ENCODE measurements around the gene ZBTB11.
"Not testable (repeated sequence)": the region's sequence is repeated elsewhere in the genome, so short reads cannot be mapped to it uniquely, and the experiment has no call there.

Gene ZBTB11

DNA sequence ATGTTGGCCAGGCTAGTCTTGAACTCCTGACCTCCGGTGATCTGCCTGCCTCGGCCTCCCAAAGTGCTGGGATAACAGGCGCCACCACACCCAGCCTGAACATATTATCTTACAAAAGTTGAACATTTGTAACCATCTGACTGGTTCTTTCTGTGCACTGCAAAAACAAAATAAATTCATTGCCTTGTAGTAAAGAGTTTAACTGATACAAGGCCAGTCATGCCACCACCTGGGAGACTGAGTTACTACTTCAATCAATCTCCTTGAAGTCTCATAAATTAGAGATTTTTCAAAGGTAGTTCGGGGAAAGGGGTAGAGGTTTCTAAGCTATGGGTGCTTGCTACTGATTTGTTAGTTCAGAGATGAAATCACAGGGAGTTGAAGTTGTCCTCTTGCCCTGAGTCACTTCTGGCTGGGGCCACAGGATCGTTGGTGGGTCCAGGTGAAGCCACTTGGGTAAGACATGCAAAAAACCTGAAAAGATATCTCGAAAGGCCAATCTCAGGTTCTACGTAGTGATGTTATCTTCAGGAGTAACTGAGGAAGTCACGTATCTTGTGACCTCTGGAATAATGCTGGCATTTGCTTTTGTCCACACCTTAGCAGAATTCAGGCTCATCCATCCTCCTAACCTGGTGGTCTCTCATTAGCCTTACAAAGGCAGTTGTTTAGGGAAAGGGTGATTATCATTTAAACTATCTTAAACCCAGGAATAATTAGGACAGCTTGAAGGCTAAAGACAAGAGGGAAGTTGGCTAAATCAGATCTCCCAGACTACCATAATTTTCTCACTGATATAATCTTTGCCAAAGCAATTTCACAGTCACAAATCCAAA lies 33.7 kb downstream of the ZBTB11 start:
- DNase-seq (ENCODE audit: low read depth in 2 of 2) = no peak

- DNase-seq (ENCODE audit: low read depth in 2 of 2) = no peak
These were observed 34.5 kb downstream of the ZBTB11 start for GRCh38 chr3:101642441-101642840.

DNA sequence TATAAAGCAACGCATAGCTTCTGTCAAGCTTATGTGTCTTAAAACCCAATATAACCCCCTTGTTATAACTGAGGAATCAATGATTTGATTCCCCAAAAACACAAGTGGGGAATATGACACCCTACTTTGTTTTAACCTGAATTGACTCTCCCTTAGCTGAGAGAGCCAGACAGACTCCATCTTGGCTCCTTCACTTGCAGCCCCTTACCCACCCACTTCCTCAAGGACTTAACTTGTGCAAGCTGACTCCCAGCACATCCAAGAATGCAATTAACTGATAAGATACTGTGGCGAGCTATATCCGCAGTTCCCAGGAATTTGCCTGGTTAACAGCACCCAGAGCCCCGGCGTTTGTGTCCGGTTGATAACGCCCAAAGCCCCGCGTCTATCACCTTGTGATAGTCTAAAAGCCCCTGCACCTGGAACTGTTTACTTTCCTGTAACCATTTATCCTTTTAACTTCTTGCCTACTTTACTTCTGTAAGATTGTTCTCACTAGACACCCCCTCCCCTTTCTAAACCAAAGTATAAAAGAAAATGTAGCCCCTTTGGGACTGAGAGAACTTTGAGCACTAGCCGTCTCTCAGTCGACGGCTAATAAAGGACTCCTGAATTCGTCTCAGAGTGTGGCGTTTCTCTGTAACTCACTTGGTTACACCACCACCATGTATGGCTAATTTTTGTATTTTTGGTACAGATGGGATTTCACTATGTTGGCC lies 35.4 kb downstream of the ZBTB11 start:
- not testable (repeated sequence) for DNase-seq (ENCODE audit: low read depth in 2 of 2)

GRCh38 chr3:101640256-101640655 lies 36.7 kb downstream of the ZBTB11 start:
- DNase-seq (ENCODE audit: low read depth in 2 of 2) = no peak

DNA sequence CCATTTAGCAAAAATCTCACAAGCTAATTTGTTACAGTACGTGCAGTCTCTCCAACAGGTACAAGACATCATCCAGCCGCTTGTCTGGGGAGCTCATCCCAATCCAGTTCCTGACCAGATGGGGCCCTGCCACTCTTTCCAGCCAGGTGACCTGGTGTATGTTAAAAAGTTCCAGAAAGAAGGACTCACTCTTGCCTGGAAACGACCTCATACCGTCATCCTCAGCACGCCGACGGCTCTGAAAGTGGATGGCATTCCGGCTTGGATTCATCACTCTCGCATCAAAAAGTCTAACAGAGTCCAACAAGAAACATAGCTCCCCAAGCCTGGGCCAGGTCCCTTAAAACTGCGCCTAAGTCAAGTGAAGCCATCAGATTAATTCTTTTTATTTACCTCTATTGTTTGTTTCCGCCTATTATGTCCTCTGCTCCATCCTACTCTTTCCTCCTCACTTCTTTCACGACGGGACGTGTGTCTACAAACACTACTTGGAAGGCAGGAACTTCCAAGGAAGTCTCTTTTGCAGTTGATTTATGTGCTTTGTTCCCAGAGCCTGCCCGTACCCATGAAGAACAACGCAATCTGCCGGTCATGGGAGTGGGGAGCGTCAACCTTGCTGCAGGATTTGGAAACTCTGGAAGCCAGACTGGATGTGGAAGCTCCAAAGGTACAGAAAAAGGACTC lies 37.5 kb downstream of the ZBTB11 start:
- DNase-seq (ENCODE audit: low read depth in 2 of 2) = no peak

DNA sequence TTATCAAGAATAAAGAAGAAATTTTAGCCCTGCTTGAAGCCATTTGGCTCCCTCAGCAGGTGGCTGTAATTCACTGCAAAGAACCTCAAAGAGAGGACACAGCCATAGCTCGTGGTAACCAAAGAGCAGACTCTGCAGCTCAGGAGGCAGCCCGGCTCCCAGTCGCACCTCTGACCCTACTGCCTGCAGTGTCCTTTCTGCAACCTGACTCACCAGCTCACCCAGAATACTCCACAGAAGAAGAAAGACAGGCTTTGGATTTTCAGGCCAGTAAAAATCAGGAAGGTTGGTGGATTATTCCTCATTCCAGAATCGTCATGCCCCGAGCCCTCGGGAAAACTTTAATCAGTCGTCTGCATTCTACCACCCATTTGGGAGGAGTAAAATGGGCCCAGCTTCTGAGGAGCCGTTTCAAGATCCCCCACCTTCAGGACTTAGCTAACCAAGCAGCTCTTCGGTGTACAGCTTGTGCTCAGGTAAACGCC lies 38.6 kb downstream of the ZBTB11 start:
- no peak for DNase-seq (ENCODE audit: low read depth in 2 of 2)

- DNase-seq (ENCODE audit: low read depth in 2 of 2) = no peak
These were observed 39.5 kb downstream of the ZBTB11 start for GRCh38 chr3:101637451-101637850.

DNA sequence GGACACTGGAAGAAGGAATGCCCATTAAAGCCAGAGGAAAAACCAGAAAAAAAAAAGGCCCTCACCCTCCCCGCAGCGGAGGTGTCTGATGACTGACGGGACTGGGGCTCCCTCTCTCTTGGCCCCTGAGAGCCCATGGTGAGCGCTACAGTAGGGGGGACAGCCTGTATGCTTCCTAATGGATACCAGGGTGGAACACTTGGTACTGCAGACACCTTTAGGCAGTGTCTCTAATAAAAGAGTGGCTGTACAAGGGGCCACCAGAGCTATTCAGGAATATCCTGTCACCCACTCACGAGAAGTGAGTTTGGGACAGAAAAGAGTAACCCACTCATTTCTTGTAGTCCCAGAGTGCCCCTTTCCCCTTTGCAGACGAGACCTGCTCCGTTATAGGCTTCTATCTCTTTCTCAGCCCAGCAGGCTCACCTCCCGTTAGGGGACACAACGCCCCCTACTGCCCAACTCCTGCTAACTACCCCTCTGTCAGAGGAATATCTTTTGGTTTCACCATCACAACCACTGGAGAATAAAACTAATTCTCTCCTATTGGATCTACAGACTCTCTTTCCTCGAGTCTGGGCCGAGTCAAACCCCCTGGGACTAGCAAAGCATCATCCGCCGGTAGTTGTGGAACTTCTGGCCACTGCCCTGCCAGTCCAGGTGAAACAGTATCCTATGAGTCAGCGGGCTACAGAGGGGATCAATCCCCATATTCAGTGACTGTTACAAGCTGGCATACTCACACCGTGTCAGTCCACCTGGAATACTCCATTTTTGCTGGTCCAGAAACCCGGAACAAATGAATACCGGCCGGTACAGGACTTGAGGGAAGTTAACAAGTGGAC lies 40.8 kb downstream of the ZBTB11 start:
- DNase-seq (ENCODE audit: low read depth in 2 of 2) = peak; percentile 35 to 43

DNA sequence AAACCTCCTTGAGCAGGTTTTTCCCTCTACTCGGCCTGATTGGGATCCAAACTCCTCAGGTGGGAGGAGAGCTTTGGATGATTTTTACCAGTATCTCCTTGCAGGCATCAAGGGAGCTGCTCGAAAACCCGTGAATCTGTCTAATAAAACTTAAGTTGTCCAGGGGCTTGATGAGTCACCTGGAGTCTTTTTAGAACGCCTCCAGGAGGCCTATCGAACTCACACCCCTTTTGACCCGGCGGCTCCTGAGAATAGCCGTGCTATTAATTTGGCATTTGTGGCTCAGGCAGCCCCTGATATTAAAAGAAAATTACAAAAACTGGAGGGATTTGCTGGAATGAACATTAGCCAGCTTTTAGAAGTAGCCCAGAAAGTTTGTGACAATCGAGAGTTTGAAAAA lies 41.6 kb downstream of the ZBTB11 start:
- no peak for DNase-seq (ENCODE audit: low read depth in 2 of 2)

DNA sequence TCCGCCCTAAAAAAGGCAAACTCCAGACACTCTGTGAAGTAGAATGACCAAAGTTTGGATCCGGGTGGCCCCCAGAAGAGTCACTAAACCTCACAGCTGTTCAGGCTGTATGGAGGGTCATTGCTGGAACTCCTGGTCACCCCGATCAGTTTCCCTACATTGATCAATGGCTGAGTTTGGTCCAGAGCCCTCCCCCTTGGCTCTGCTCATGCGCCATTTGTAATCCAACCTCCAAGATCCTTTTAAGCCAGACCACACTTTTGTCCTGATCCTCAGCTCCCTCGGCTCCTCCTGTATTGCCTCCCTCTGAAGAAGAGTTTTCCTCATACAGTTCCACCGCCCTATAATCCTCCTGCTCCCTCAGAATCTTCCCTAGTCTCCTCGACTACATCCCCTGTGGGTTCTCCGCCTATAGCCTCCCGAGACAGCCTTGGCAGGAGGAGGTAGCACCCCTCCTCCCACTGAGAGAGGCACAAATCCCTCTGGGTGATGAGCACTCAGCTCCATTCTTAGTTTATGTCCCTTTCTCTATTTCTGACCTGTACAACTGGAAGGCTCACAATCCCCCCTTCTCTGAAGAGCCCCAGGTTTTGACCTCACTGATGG lies 42.2 kb downstream of the ZBTB11 start:
- DNase-seq (ENCODE audit: low read depth in 2 of 2) = no peak

GRCh38 chr3:101633186-101633585 lies 43.7 kb downstream of the ZBTB11 start:
- DNase-seq (ENCODE audit: low read depth in 2 of 2) = no peak

- no peak for DNase-seq (ENCODE audit: low read depth in 2 of 2)
These were observed 44.3 kb downstream of the ZBTB11 start for GRCh38 chr3:101632586-101632985.

- DNase-seq (ENCODE audit: low read depth in 2 of 2) = not testable (repeated sequence)
These were observed 45.0 kb downstream of the ZBTB11 start for GRCh38 chr3:101631959-101632358.

DNA sequence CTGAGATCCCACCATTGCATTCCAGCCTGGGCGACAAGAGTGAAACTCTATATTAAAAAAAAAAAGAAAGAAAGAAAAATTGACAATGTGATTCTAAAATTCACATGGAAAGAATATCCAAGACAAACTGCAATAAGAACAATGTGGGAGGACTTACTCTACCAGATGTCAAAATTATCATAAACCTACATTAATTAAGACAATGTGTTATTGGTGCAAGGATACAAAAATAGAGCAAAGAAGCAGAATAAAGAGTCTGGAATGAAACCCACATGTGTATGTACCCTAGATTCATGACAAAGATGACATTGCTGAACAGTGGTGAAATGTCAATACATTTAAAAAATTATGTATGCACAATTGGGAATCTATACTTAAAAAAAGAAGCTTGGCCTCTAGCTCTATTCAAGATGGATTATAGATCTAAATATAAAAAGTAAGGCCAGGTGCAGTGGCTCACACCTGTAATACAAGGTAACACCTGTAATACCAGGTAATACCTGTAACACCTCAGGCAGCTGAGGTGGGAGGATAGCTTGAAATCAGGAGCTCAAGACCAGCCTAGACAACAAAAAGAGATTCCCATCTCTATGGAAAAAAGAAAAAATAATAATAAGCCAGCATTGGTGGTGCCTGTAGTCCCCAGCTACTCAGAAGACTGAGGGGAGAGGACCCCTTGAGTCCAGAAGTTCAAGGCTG lies 45.7 kb downstream of the ZBTB11 start:
- DNase-seq (ENCODE audit: low read depth in 2 of 2) = no peak

- DNase-seq (ENCODE audit: low read depth in 2 of 2) = no peak
These were observed 47.7 kb downstream of the ZBTB11 start for GRCh38 chr3:101629219-101629618.

DNA sequence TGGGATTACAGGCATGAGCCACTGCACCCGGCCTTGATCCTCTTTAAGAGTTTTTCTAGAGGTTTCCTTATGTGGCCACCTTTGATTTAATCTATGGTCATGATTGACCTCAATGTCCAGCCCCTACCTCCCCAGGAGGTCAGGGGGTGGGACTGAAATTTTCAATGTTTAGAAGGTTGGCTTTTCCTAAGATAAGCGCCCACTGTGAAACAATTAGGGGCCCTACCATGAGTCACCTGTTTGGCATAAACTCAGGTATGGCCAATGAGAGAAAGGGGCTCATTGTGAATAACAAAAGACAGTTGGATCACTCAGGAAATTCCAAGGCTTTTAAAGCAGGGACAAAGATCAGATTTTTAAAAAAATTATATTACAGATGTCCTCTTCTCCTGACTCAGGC lies 51.1 kb downstream of the ZBTB11 start:
- no peak for DNase-seq (ENCODE audit: low read depth in 2 of 2)

- no peak for DNase-seq (ENCODE audit: low read depth in 2 of 2)
These were observed 52.1 kb downstream of the ZBTB11 start for GRCh38 chr3:101624857-101625256.

DNA sequence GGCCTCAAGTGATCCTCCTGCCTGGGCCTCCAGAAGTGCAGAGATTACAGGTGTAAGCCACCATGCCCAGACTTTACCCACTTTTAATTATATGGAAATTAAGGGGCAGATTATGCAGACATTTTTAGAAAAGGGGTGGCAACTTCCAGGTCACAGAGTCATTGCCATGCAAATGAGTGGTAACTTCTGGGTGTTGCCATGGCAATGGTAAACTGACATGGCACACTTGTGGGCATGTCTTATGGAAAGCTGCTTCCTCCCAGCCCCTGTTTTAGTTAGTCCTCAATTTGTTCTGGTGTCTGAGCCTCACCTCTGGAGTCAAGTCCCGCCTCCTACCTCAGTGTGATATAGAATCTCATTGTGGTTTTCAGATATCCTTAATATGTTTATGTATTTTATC lies 53.3 kb downstream of the ZBTB11 start:
- DNase-seq (ENCODE audit: low read depth in 2 of 2) = no peak

DNA sequence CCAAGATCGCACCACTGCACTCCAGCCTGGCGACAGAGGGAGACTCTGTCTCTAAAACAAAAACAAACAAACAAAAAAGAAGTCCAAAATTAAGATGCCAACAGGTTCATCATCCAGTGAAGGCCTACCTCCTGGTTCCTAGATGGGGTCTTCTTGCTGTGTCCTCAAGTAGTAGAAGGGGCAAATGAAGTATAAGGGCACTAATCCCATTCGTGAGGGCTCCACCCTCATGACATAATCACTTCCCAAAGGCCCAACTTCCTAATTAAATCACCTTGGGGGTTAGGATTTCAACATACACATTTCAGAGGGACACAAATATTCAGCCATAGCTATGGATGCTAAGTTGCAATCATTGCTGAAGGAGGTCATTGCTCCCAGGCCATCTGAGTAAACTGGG lies 57.2 kb downstream of the ZBTB11 start:
- no peak for DNase-seq (ENCODE audit: low read depth in 2 of 2)

DNA sequence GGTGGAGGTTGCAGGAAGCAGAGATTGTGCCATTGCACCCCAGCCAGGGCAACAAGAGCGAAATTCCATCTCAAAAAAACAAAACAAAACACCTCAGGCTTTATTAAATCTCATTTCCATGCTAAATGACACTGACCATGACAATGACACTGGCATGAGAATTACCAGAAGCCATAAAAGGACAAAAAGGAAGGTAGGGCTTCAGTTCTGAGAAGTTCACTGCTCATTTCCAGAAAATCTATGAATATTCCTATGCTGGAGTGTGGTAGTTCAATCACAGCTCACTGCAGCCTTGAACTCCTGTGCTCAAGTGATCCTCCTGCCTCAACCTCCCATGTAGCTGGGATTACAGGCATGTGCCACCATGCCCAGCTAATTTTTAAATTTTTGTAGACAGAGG lies 58.2 kb downstream of the ZBTB11 start:
- DNase-seq (ENCODE audit: low read depth in 2 of 2) = no peak

- DNase-seq (ENCODE audit: low read depth in 2 of 2) = no peak
These were observed 59.5 kb downstream of the ZBTB11 start for GRCh38 chr3:101617478-101617877.

Measured in stimulated activated CD8-positive, alpha-beta memory T cell treated with anti-CD3 and anti-CD28 coated beads, Interleukin-7, amount 100 ng/mL, for 4 hours (primary cell).